Neural crest cell (in vitro differentiated cells): ENCODE measurements around the gene TNIK. TPM values are rescaled to one million over a fixed set of nuclear protein-coding genes. Genes with fewer than 3 reads are reported as not detected.
"Not testable (repeated sequence)": the region's sequence is repeated elsewhere in the genome, so short reads cannot be mapped to it uniquely, and the experiment has no call there.

Experiments
- DNase-seq: peaks from one replicate; pipeline ENCODE4 v3.0.0; 2021; ENCODE audit warnings: low read depth, mixed read lengths, low spot score
- H3K27ac Mint-ChIP-seq: one replicate; pipeline ENCODE4 v1.8.0; 2021; ENCODE audit warnings: mild to moderate bottlenecking, mixed read lengths; ENCODE audit not compliant: unreplicated experiment
- H3K27me3 Mint-ChIP-seq: 2 replicates; pipeline ENCODE4 v1.8.0; 2021; ENCODE audit warnings: low read depth, mild to moderate bottlenecking, mixed read lengths
- H3K36me3 Mint-ChIP-seq: 2 replicates; pipeline ENCODE4 v1.8.0; 2021; ENCODE audit warnings: low read depth, mild to moderate bottlenecking, mixed read lengths
- H3K4me1 Mint-ChIP-seq: 2 replicates; pipeline ENCODE4 v1.8.0; 2021; ENCODE audit warnings: mixed read lengths
- H3K4me3 Mint-ChIP-seq: one replicate; pipeline ENCODE4 v1.8.0; 2021; ENCODE audit warnings: mild to moderate bottlenecking, mixed read lengths
- H3K9me3 Mint-ChIP-seq: 2 replicates; pipeline ENCODE4 v1.8.0; 2021; ENCODE audit warnings: mixed read lengths
- total RNA-seq: library from RNA; stranded (reverse); gene quantifications from 2 replicates; pipeline ENCODE4 v1.2.1, GENCODE V29; 2021
- TF ChIP-seq, protein P1 (sequence below): fragments of 200-600 bp; sonication (generic); conservative IDR thresholded peaks from 2 replicates; pipeline ENCODE4 v1.5.0; 2021; ENCODE audit warnings: antibody characterized with exemption, mild to moderate bottlenecking

Gene TNIK
- total RNA-seq, 1 donor from 2014 or later, result 32.3 TPM

DNA sequence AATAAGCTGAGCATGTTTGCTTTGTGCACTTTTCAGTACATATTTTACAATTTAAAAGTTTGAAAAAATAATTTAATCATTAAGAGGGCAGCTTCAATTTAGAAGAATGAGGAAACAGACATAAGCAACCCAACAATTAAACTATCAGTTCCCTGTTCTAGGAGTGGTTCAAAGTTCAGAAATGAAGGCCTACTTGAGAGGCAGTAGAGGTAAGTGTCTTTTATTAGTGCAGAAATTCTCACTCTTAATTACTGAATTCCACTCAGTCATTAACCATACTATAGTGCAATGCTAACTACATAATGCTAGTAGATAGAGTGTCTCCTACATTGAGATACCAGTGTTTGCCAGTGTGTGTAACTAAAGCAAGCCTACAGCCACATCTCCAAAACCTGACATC is 73.1 kb downstream of the TNIK start:
- peaks cover 6% of the 10 kb centered on the region for H3K36me3 Mint-ChIP-seq
- TF ChIP-seq, protein P1, sequence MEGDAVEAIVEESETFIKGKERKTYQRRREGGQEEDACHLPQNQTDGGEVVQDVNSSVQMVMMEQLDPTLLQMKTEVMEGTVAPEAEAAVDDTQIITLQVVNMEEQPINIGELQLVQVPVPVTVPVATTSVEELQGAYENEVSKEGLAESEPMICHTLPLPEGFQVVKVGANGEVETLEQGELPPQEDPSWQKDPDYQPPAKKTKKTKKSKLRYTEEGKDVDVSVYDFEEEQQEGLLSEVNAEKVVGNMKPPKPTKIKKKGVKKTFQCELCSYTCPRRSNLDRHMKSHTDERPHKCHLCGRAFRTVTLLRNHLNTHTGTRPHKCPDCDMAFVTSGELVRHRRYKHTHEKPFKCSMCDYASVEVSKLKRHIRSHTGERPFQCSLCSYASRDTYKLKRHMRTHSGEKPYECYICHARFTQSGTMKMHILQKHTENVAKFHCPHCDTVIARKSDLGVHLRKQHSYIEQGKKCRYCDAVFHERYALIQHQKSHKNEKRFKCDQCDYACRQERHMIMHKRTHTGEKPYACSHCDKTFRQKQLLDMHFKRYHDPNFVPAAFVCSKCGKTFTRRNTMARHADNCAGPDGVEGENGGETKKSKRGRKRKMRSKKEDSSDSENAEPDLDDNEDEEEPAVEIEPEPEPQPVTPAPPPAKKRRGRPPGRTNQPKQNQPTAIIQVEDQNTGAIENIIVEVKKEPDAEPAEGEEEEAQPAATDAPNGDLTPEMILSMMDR, result no peak
- no peaks in the 10 kb centered on the region for H3K9me3 Mint-ChIP-seq
- no peaks in the 10 kb centered on the region for H3K27me3 Mint-ChIP-seq
- no peak overlapping the region for H3K4me3 Mint-ChIP-seq
- DNase-seq, result no peak
- H3K27ac Mint-ChIP-seq, result no peak overlapping the region
- H3K4me1 Mint-ChIP-seq, result peaks cover 53% of the 10 kb centered on the region

DNA sequence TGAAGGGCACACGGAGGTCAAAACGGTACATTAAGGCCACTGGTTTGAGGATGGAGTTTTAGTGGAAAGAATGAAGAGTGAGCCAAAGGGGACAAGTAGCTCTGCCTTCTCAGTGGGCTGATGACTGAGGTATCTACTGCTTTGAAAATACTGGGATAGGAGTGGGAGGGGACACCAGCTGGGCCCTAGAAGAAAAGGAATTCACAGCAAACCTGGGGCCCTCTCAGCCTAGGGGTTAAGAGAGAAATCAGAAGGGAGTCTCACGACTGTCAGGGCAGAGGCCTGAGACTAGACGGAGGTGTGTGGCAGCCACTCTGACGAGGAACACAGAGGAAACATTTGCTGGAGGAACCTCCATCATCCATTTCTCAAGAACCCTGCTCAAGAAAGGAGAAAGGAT is 75.1 kb downstream of the TNIK start:
- Mint-ChIP-seq H3K9me3 (no peaks in the 10 kb centered on the region), H3K27me3 (no peaks in the 10 kb centered on the region), H3K27ac (no peak overlapping the region), H3K4me3 (no peak overlapping the region), H3K36me3 (no peaks in the 10 kb centered on the region), H3K4me1 (peaks cover 60% of the 10 kb centered on the region)
- DNase-seq, result no peak
- TF ChIP-seq, protein P1, result no peak

DNA sequence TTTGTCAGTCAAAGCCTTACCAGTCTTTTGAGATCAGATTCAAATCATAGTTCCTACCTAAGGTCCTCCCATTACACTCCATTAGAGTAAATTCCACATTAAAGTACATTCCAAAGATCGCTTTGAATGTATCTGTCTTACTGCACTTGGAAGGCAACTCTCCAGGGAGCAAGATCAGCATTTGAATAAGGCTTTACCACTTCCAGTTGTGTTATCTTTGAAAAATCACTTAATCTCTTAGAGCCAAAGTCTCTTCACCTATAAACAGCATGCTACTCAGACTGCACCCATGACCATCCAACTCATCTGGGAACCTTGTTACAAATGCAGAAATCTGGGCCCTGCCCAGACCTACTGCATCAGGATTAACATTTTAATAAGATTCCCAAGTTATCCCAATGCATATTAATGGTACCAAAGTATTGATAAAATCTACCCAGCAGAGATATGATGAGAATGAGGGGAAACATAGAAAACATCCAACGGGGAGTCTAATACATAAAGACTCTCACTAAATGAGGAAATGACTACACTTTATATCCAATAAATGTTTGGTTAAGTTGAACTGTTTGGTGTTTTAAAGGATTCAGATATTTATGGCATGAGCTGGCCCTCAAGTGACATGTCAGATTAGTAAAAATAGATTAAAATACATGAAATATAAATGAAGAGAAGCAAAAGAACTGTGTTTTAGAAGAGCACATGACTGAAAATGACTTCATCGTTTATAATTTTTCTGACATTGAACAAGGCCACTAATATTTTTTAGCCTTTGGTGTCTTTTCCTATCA is 75.9 kb downstream of the TNIK start:
- Mint-ChIP-seq H3K27me3 (no peaks in the 10 kb centered on the region), H3K36me3 (no peaks in the 10 kb centered on the region), H3K9me3 (no peaks in the 10 kb centered on the region), H3K27ac (peak overlapping the region; percentile 92), H3K4me1 (peaks cover 62% of the 10 kb centered on the region), H3K4me3 (peak overlapping the region; percentile 2)
- TF ChIP-seq, protein P1, result no peak
- no peak for DNase-seq

DNA sequence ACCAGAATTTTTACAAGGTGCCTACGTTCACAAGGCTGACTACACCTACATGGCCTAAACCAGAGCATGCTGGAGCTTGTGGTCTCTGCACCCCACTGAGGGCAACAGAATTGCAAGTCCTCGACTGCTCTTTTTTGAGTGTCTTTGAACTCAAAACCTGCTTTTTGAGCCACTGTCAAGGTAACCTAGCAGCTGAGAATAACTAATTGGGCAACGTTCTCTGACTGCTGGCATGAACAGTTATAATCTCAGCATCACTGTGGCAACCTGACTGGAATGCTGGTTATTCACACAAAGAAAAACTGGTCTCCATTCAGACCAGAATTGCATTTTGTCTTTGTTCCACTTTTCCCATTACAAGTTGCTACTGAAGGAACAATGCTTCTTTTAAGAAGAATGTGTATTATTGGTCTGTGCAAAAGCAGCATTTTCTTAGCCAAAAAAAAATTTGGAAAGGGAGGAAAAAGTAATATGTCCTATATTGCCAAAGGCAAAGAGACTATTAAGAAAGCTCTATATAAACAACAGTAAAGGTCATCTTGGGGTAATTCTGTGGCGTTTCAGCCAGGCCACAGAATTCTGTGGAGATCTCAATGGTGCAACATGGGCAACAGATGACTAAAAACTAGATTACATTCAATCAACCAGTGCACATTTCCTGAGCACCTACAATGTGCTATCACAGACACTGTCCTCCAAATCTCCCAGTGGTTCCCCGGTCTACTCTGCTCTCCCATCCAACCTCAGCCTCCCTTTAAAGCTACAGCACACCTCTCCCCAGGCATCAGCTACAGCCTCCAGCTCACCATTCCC is 76.8 kb downstream of the TNIK start:
- no peaks in the 10 kb centered on the region for H3K36me3 Mint-ChIP-seq
- peak; percentile 7 for DNase-seq
- peaks cover 55% of the 10 kb centered on the region for H3K4me1 Mint-ChIP-seq
- H3K27ac Mint-ChIP-seq, result peak overlapping the region; percentile 92
- H3K4me3 Mint-ChIP-seq, result peak overlapping the region; percentile 2
- TF ChIP-seq, protein P1, result no peak
- no peaks in the 10 kb centered on the region for H3K9me3 Mint-ChIP-seq
- no peaks in the 10 kb centered on the region for H3K27me3 Mint-ChIP-seq

DNA sequence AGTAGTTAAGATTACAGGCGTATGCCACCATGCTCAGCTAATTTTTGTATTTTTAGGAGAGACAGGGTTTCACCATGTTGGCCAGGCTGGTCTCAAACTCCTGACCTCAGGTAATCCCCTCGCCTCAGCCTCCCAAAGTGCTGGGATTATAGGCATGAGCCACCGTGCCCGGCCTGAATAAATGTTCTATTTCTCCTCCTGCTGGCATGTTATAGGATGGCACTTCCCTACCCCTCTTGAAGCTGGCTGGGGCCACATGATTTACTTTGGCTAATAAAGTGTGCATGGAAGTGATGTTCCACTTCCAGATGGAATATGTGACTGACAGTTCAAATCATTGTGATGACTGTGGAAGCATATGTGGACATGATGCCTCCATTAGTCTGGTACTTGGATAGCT is 77.9 kb downstream of the TNIK start:
- H3K4me3 Mint-ChIP-seq, H3K27ac Mint-ChIP-seq, H3K27me3 Mint-ChIP-seq, H3K9me3 Mint-ChIP-seq, H3K36me3 Mint-ChIP-seq, DNase-seq: not testable (repeated sequence)
- H3K4me1 Mint-ChIP-seq, result peaks cover 54% of the 10 kb centered on the region
